ENCODE results near the gene CLMP. TPM values are rescaled to one million over a fixed set of nuclear protein-coding genes. Genes with fewer than 3 reads are reported as not detected.

Gene CLMP
- total and polyA plus RNA-seq, 3 experiments from 2014 or later, result 0.07 to 0.31 (median 0.09) TPM

DNA sequence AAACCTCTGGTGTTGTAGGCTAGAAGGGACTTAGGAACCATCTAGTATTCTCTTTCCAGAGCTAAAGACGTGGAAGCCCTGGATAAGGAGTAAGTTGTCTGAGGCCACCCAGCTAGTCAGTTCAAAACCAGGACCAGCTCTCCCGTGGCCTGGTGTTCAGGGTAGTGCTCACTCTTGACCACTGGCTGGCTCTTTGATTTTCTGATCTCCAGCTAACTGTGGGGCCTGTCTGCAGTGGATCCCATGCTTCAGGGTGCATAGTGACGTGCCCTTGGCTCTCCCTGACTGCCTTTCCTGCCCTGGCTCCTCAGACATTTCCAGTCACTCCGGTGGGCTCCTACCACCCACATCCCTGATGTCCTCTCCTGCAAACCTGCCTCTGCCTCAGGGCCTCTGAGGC lies 1.3 kb downstream of the CLMP start:
- peaks cover 43 to 76% of the 10 kb centered on the region in 2 donors for H3K27me3 Mint-ChIP-seq
- H3K27me3 ChIP-seq (ENCODE audit: insufficient read depth, low read length, poor library complexity, severe bottlenecking), result peaks cover 24% of the 10 kb centered on the region
- POLR2A ChIA-PET, result no interaction called here

DNA sequence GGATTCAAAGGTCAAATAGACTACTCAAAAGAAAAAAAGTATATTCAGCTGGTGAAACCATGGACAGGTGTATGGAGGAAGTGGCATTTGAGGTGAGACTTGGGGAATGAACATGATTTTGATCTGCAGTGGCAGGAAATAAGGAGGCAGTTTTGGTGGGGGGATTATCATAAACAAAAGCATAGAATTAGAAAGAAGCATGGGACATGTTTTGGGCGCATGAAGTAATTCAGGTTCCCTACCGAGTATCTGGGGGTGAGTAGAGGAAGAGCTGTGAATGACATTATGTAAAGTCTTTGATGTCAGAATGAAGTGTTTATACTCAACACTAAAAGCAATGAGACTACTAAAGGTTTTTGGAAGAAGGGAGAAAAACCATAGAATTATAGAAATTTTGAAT lies 3.1 kb downstream of the CLMP start:
- no peak for DNase-seq
- Histone ChIP-seq H3K4me3 (ENCODE audit: low read length) (no peak overlapping the region), H3K27ac (ENCODE audit: low read depth, low read length) (no peak overlapping the region), H3K9me3 (ENCODE audit: low read length) (no peaks in the 10 kb centered on the region), H3K36me3 (ENCODE audit: insufficient read depth, low read length) (no peaks in the 10 kb centered on the region), H3K4me1 (ENCODE audit: insufficient read depth, low read length) (peaks cover 9% of the 10 kb centered on the region), H3K27me3 (ENCODE audit: insufficient read depth, low read length, poor library complexity, severe bottlenecking) (peaks cover 15% of the 10 kb centered on the region)
- Mint-ChIP-seq H3K27me3 (peaks cover 36 to 76% of the 10 kb centered on the region in 2 donors), H3K9me3 (peaks cover 0 to 2% (median 0%) of the 10 kb centered on the region in 5 donors), H3K27ac (no peak overlapping the region), H3K4me3 (no peak overlapping the region), H3K4me1 (peaks cover 11 to 20% (median 16%) of the 10 kb centered on the region in 3 donors), H3K36me3 (no peaks in the 10 kb centered on the region)
- ChIA-PET CTCF (interaction anchor here (1.0 kb wide), 1 partner anchor 12 kb away, joined by 3 read pairs; no protein-coding TSS in a partner anchor), POLR2A (interaction anchor here (0.6 kb wide), 1 partner anchor 20 kb away, joined by 3 read pairs; no protein-coding TSS in a partner anchor)

More for the DNA sequence above, 1.3 kb downstream of the CLMP start:
- H3K4me3 Mint-ChIP-seq, result peak overlapping the region in 2 of 7 donors; percentile 25 to 37
- no peaks in the 10 kb centered on the region for H3K36me3 Mint-ChIP-seq
- Histone ChIP-seq H3K9me3 (ENCODE audit: low read length) (no peaks in the 10 kb centered on the region), H3K4me3 (ENCODE audit: low read length) (no peak overlapping the region), H3K4me1 (ENCODE audit: insufficient read depth, low read length) (peaks cover 9% of the 10 kb centered on the region), H3K36me3 (ENCODE audit: insufficient read depth, low read length) (no peaks in the 10 kb centered on the region), H3K27ac (ENCODE audit: low read depth, low read length) (no peak overlapping the region)
- H3K4me1 Mint-ChIP-seq, result peaks cover 11 to 20% (median 16%) of the 10 kb centered on the region in 3 donors
- CTCF ChIA-PET, result no interaction called here
- peaks cover 0 to 2% (median 0%) of the 10 kb centered on the region in 5 donors for H3K9me3 Mint-ChIP-seq
- DNase-seq, result no peak
- H3K27ac Mint-ChIP-seq, result no peak overlapping the region

DNA sequence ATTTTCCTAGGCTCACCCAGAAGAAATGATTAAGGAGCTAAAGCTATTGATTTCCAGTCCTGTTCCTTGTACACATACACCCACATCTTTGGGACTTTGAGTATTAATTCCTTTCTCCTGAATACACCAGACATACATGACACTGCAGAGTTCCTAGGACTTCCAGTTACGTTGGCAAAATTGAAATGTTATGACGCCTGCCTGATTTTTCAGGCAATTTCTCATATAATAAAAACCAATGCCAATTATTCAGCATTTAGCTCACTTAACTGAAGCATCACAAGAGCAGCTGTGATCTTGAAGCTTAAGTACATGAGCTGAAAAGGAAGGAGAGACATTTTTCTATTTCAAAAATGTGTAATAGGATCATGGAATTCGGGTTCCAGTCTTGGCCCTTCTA lies 4.5 kb downstream of the CLMP start:
- POLR2A ChIA-PET, result no interaction called here
- no peak overlapping the region for H3K27ac Mint-ChIP-seq
- no peaks in the 10 kb centered on the region for H3K36me3 ChIP-seq (ENCODE audit: insufficient read depth, low read length)
- H3K4me3 Mint-ChIP-seq, result no peak overlapping the region
- H3K4me1 ChIP-seq (ENCODE audit: insufficient read depth, low read length), result peaks cover 9% of the 10 kb centered on the region
- peaks cover 11 to 12% (median 11%) of the 10 kb centered on the region in 3 donors for H3K4me1 Mint-ChIP-seq
- peaks cover 40 to 75% of the 10 kb centered on the region in 2 donors for H3K27me3 Mint-ChIP-seq
- H3K9me3 Mint-ChIP-seq, result peaks cover 0 to 2% (median 0%) of the 10 kb centered on the region in 5 donors
- H3K9me3 ChIP-seq (ENCODE audit: low read length), result no peaks in the 10 kb centered on the region
- H3K27me3 ChIP-seq (ENCODE audit: insufficient read depth, low read length, poor library complexity, severe bottlenecking), result peaks cover 13% of the 10 kb centered on the region
- no peak overlapping the region for H3K27ac ChIP-seq (ENCODE audit: low read depth, low read length)
- no peaks in the 10 kb centered on the region for H3K36me3 Mint-ChIP-seq
- no peak overlapping the region for H3K4me3 ChIP-seq (ENCODE audit: low read length)
- no peak for DNase-seq
- CTCF ChIA-PET, result no interaction called here

DNA sequence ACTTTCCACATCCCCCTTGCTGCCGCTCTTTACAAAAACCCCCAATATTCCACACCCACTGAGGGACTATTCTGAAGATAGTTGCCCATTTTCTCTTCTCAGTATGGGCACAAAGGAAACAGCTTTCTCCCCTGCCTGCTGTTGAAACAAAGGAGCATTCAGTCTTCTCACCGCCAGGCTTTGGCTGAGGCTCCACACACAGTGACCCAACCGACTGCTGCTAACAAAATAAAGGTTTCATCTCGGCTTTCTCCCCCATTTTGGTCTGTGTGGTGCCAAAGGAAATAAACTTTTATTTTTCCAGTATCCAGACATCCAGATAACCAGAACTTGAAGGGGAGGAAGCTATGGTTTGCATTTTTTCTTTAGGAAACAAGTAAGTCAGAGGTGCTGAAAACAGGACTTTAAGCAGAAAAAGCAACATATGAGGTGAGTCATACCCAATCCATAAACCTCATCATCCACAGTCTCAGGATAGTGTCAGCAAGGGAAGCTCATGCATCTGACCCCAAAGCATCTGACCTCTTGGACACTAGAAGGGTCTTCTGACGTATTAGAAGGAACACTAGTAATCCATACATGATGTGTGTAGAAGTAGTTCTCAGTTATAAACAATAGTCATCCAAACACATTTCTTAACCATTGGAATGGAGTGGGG lies 6.4 kb downstream of the CLMP start:
- Histone ChIP-seq H3K9me3 (ENCODE audit: low read length) (no peaks in the 10 kb centered on the region), H3K27me3 (ENCODE audit: insufficient read depth, low read length, poor library complexity, severe bottlenecking) (no peaks in the 10 kb centered on the region), H3K27ac (ENCODE audit: low read depth, low read length) (no peak overlapping the region), H3K4me3 (ENCODE audit: low read length) (no peak overlapping the region), H3K4me1 (ENCODE audit: insufficient read depth, low read length) (peaks cover 9% of the 10 kb centered on the region), H3K36me3 (ENCODE audit: insufficient read depth, low read length) (no peaks in the 10 kb centered on the region)
- Mint-ChIP-seq H3K4me1 (peaks cover 6 to 9% (median 7%) of the 10 kb centered on the region in 3 donors), H3K27ac (no peak overlapping the region), H3K36me3 (no peaks in the 10 kb centered on the region), H3K27me3 (peaks cover 30 to 75% of the 10 kb centered on the region in 2 donors), H3K9me3 (no peaks in the 10 kb centered on the region), H3K4me3 (peak overlapping the region in 1 of 7 donors; percentile 62)
- CTCF ChIA-PET, result no interaction called here
- DNase-seq, result no peak
- POLR2A ChIA-PET, result no interaction called here

DNA sequence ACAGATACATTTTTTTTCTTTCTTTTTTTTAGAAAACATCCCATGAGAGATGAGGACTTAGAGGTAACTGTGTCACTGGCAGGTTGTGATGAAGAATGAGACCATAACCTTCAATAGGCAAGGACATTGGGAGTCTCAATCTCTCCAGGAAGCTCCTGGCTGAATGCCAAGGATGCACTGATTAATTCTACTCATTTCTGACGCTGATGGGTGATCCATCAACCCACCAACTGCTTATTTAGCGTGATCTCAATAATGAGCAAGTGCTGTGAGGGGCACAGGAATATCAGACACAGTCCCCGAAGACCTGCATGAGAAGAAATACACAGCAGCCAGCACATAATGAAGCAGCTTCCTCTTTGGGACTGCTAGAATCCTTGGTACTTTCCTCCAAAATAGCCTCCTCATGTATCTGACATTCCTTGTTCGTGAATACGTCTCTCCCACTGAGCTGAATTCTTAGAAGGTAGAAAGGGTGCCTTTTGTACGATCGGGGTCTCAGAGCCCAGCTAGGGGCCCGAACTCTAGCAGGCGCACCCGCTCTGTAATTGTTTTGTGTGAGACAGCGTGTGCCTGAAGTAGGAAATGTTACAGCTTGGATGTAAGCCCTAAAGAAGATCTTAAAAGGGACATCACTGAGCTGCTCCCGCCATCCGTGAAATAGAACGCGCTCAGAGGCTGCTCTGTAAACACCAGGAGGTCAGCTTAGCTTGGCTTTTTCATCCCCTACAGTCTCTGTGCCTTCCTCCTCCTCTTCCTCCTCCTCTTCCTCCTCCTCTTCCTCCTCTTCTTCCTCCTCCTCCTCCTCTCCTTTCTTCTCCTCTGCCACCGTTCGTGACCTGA lies 7.2 kb downstream of the CLMP start:
- H3K27ac ChIP-seq (ENCODE audit: low read depth, low read length), result no peak overlapping the region
- no peak for DNase-seq
- Mint-ChIP-seq H3K27ac (no peak overlapping the region), H3K9me3 (no peaks in the 10 kb centered on the region), H3K36me3 (no peaks in the 10 kb centered on the region), H3K4me3 (peak overlapping the region in 1 of 7 donors; percentile 62), H3K4me1 (peaks cover 6 to 9% (median 7%) of the 10 kb centered on the region in 3 donors), H3K27me3 (peaks cover 34 to 73% of the 10 kb centered on the region in 2 donors)
- no peaks in the 10 kb centered on the region for H3K27me3 ChIP-seq (ENCODE audit: insufficient read depth, low read length, poor library complexity, severe bottlenecking)
- peaks cover 9% of the 10 kb centered on the region for H3K4me1 ChIP-seq (ENCODE audit: insufficient read depth, low read length)
- no peaks in the 10 kb centered on the region for H3K9me3 ChIP-seq (ENCODE audit: low read length)
- no peaks in the 10 kb centered on the region for H3K36me3 ChIP-seq (ENCODE audit: insufficient read depth, low read length)
- ChIA-PET POLR2A (no interaction called here), CTCF (no interaction called here)
- H3K4me3 ChIP-seq (ENCODE audit: low read length), result no peak overlapping the region

DNA sequence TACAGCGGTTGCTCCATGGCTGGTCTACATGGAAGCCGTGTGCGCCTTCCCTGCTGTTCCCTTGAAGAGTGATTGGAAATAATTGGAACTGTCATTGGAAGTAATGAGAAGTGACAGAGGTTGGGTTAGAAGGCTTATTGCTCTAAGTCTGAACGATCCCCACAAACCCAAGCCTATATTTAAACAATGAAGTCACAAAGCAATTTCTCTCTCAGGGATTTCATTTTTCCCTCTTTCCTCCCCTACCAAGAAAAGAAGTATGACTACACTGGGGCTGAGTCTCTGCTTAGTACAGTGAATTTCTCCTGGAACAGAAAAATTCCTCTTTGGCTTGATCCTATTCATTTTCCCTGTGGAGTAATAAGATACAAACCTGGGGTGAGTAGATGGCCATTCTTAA lies 7.8 kb downstream of the CLMP start:
- Mint-ChIP-seq H3K4me1 (peaks cover 5 to 6% (median 6%) of the 10 kb centered on the region in 3 donors), H3K27me3 (peaks cover 30 to 75% of the 10 kb centered on the region in 2 donors)
- POLR2A ChIA-PET, result no interaction called here

DNA sequence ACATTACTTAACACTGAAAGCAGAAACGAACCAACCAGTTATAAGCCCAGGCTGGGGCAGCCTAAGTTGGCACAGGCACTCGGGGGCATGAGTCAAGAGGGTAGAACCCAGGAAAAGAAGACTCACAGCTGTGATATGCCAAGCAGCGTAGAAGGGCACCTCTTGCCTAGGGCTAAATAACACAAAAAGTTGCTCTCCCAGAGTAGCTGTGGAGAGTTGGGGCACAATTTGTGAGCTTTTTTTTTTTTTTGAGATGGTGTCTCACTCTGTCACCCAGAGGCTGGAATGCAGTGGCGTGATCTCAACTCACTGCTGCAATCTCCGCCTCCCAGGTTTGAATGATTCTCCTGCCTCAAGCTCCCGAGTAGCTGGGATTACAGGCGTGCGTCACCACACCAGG lies 8.8 kb downstream of the CLMP start:
- Histone ChIP-seq H3K4me3 (ENCODE audit: low read length) (no peak overlapping the region), H3K27ac (ENCODE audit: low read depth, low read length) (no peak overlapping the region), H3K27me3 (ENCODE audit: insufficient read depth, low read length, poor library complexity, severe bottlenecking) (no peaks in the 10 kb centered on the region), H3K9me3 (ENCODE audit: low read length) (no peaks in the 10 kb centered on the region), H3K36me3 (ENCODE audit: insufficient read depth, low read length) (no peaks in the 10 kb centered on the region), H3K4me1 (ENCODE audit: insufficient read depth, low read length) (no peaks in the 10 kb centered on the region)
- no peak for DNase-seq
- ChIA-PET CTCF (no interaction called here), POLR2A (no interaction called here)
- H3K36me3 Mint-ChIP-seq, result no peaks in the 10 kb centered on the region
- H3K27ac Mint-ChIP-seq, result no peak overlapping the region
- peaks cover 30 to 77% of the 10 kb centered on the region in 2 donors for H3K27me3 Mint-ChIP-seq
- H3K9me3 Mint-ChIP-seq, result no peaks in the 10 kb centered on the region
- no peak overlapping the region for H3K4me3 Mint-ChIP-seq
- H3K4me1 Mint-ChIP-seq, result no peaks in the 10 kb centered on the region

More for the DNA sequence above, 7.8 kb downstream of the CLMP start:
- H3K9me3 ChIP-seq (ENCODE audit: low read length), result no peaks in the 10 kb centered on the region
- peaks cover 7% of the 10 kb centered on the region for H3K4me1 ChIP-seq (ENCODE audit: insufficient read depth, low read length)
- H3K27ac Mint-ChIP-seq, result no peak overlapping the region
- H3K4me3 Mint-ChIP-seq, result no peak overlapping the region
- no peaks in the 10 kb centered on the region for H3K36me3 Mint-ChIP-seq
- no peak for DNase-seq
- H3K27me3 ChIP-seq (ENCODE audit: insufficient read depth, low read length, poor library complexity, severe bottlenecking), result no peaks in the 10 kb centered on the region
- H3K9me3 Mint-ChIP-seq, result no peaks in the 10 kb centered on the region
- CTCF ChIA-PET, result no interaction called here
- H3K4me3 ChIP-seq (ENCODE audit: low read length), result no peak overlapping the region
- no peak overlapping the region for H3K27ac ChIP-seq (ENCODE audit: low read depth, low read length)
- no peaks in the 10 kb centered on the region for H3K36me3 ChIP-seq (ENCODE audit: insufficient read depth, low read length)

DNA sequence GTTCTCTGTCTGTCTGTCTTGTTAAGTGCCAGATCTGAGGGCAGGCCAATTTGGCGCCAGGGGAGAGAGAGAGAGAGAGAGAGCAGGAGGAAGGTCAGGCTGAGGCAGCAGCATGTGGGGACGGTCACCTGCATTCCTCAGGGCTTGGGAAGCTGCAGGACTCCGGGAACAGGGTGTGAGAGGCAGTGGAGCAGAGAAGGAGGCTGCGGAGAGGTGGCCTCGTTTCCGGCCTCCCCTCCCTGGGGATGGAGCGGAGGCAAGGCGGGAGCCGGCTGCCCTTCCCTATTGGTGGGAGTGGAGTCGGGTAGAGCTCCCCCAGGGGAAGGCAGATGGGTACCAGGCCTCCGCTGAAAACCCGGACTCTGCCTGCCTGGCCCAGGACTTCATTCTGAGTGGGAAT lies 9.7 kb downstream of the CLMP start:
- no peak overlapping the region for H3K27ac Mint-ChIP-seq
- no peak for DNase-seq
- H3K9me3 Mint-ChIP-seq, result peaks cover 0 to 1% (median 0%) of the 10 kb centered on the region in 5 donors
- no peak overlapping the region for H3K4me3 Mint-ChIP-seq
- ChIA-PET CTCF (interaction anchor here (1.1 kb wide), 1 partner anchor 10 kb away, joined by 3 read pairs; no protein-coding TSS in a partner anchor), POLR2A (no interaction called here)
- Histone ChIP-seq H3K27ac (ENCODE audit: low read depth, low read length) (no peak overlapping the region), H3K27me3 (ENCODE audit: insufficient read depth, low read length, poor library complexity, severe bottlenecking) (no peaks in the 10 kb centered on the region), H3K4me1 (ENCODE audit: insufficient read depth, low read length) (no peaks in the 10 kb centered on the region), H3K4me3 (ENCODE audit: low read length) (no peak overlapping the region), H3K36me3 (ENCODE audit: insufficient read depth, low read length) (no peaks in the 10 kb centered on the region), H3K9me3 (ENCODE audit: low read length) (no peaks in the 10 kb centered on the region)
- no peaks in the 10 kb centered on the region for H3K4me1 Mint-ChIP-seq
- H3K36me3 Mint-ChIP-seq, result peaks cover 0 to 4% (median 0%) of the 10 kb centered on the region in 3 donors
- H3K27me3 Mint-ChIP-seq, result peaks cover 27 to 79% of the 10 kb centered on the region in 2 donors

Measured in CD8-positive, alpha-beta memory T cell (primary cell).